GM19238 (cell line): ENCODE results near the gene PBLD.

Experiments
- DNase-seq: peaks from one replicate; pipeline ENCODE4 v3.0.0; 2011; ENCODE audit warnings: low spot score; ENCODE audit not compliant: insufficient read length

Gene PBLD

GRCh38 chr10:68235581-68235980 lies 97.1 kb downstream of the PBLD start:
- no peak for DNase-seq

- no peak for DNase-seq
Observed at GRCh38 chr10:68235111-68235510, 97.6 kb downstream of the PBLD start.

- DNase-seq: no peak
Observed at GRCh38 chr10:68233046-68233445, 99.7 kb downstream of the PBLD start.
